ENCODE results near the gene MSANTD2.

The MSANTD2 gene

GRCh38 chr11:124754710-124755109, 45.5 kb downstream of the MSANTD2 start:
- H3K27ac ChIP-seq, result peak overlapping the region in 1 of 2 donors; percentile 65
- TF ChIP-seq CTCF (IDR thresholded peaks at IDR 0.05), result no peak
- H3K4me3 ChIP-seq, result no peak overlapping the region
- DNase-seq (ENCODE audit: low spot score), result no peak

- H3K4me3 ChIP-seq, result no peak overlapping the region
- no peak for TF ChIP-seq CTCF (IDR thresholded peaks at IDR 0.05)
- no peak for DNase-seq (ENCODE audit: low spot score)
- peak overlapping the region in 1 of 2 donors; percentile 65 for H3K27ac ChIP-seq
These were observed 45.9 kb downstream of the MSANTD2 start for GRCh38 chr11:124754309-124754708.

GRCh38 chr11:124753624-124754023, 46.6 kb downstream of the MSANTD2 start:
- peak overlapping the region in 1 of 2 donors; percentile 65 for H3K27ac ChIP-seq
- no peak overlapping the region for H3K4me3 ChIP-seq
- no peak for DNase-seq (ENCODE audit: low spot score)
- no peak for TF ChIP-seq CTCF (IDR thresholded peaks at IDR 0.05)

GRCh38 chr11:124753205-124753604, 47.0 kb downstream of the MSANTD2 start:
- H3K27ac ChIP-seq, result peak overlapping the region in 1 of 2 donors; percentile 65
- H3K4me3 ChIP-seq, result no peak overlapping the region
- no peak for DNase-seq (ENCODE audit: low spot score)
- TF ChIP-seq CTCF (IDR thresholded peaks at IDR 0.05), result no peak

GRCh38 chr11:124752471-124753102, 47.6 kb downstream of the MSANTD2 start:
- DNase-seq (ENCODE audit: low spot score), result no peak
- TF ChIP-seq CTCF (IDR thresholded peaks at IDR 0.05), result no peak
- no peak overlapping the region for H3K27ac ChIP-seq

GRCh38 chr11:124751741-124752470, 48.3 kb downstream of the MSANTD2 start, which contains the start of gene VSIG2:
TSS of gene VSIG2 (minus strand) at chr11:124752255. CDS start at chr11:124752137, 118 bp downstream.
- Histone ChIP-seq H3K27ac (peak within 1 kb of the TSS in 1 of 2 donors; percentile 65), H3K4me3 (no peak within 1 kb of the TSS)
- no peak for TF ChIP-seq CTCF (IDR thresholded peaks at IDR 0.05)
- no peak for DNase-seq (ENCODE audit: low spot score)

More at GRCh38 chr11:124752471-124753102, 47.6 kb downstream of the MSANTD2 start:
- H3K4me3 ChIP-seq, result no peak overlapping the region

GRCh38 chr11:124751391-124751740, 48.8 kb downstream of the MSANTD2 start:
- DNase-seq (ENCODE audit: low spot score), result no peak

More at GRCh38 chr11:124751391-124751740, 48.8 kb downstream of the MSANTD2 start:
- Histone ChIP-seq H3K4me3 (no peak overlapping the region), H3K27ac (no peak overlapping the region)
- TF ChIP-seq CTCF (IDR thresholded peaks at IDR 0.05), result no peak
